22Rv1 (cell line): Measurements from ENCODE around the gene HS6ST1.

Source experiments
- H3K27ac ChIP-seq: fragments of 450-650 bp; 2 replicates; pipeline ENCODE4 v1.5.1; 2017
- ZFX ChIP-seq: fragments of 450-650 bp; IDR thresholded peaks from 2 replicates; pipeline ENCODE4 v1.6.1; 2017; ENCODE audit warnings: antibody characterized with exemption, borderline replicate concordance
- TF ChIP-seq, protein P1 (sequence below): fragments of 450-650 bp; IDR thresholded peaks from 2 replicates; pipeline ENCODE4 v1.5.1; 2017; ENCODE audit warnings: mild to moderate bottlenecking

The HS6ST1 gene

DNA sequence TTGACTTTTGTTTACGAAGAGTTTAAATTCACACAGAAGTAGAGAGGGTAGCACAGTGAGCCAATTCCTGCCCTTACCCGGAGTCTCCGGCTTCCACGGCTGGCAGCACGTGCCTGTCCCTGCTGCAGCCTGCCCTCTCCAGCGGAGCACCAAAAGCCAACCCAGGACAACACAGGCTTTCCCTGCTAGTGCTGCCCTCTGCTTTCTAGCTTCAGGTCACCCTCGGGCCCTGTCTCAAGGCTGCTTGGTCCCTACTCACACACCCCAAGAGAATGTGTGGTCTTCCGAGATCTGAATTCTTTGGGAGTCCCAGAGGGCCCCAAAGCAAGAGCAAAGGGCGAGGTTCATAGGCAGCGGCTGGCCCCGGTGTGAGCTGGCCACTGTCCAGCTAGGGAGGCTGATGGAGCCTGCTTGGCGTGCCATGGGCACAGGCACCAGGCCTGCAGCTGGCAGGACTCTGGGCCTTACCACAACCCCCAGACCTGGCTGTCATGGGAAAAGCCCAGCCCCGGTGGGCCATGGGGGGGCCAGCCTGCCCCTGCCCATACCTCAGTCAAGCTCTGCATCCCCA, 7.0 kb upstream of the HS6ST1 start:
- no peak for TF ChIP-seq ZFX
- TF ChIP-seq, protein P1, sequence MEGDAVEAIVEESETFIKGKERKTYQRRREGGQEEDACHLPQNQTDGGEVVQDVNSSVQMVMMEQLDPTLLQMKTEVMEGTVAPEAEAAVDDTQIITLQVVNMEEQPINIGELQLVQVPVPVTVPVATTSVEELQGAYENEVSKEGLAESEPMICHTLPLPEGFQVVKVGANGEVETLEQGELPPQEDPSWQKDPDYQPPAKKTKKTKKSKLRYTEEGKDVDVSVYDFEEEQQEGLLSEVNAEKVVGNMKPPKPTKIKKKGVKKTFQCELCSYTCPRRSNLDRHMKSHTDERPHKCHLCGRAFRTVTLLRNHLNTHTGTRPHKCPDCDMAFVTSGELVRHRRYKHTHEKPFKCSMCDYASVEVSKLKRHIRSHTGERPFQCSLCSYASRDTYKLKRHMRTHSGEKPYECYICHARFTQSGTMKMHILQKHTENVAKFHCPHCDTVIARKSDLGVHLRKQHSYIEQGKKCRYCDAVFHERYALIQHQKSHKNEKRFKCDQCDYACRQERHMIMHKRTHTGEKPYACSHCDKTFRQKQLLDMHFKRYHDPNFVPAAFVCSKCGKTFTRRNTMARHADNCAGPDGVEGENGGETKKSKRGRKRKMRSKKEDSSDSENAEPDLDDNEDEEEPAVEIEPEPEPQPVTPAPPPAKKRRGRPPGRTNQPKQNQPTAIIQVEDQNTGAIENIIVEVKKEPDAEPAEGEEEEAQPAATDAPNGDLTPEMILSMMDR = no peak
- H3K27ac ChIP-seq = no peak overlapping the region

DNA sequence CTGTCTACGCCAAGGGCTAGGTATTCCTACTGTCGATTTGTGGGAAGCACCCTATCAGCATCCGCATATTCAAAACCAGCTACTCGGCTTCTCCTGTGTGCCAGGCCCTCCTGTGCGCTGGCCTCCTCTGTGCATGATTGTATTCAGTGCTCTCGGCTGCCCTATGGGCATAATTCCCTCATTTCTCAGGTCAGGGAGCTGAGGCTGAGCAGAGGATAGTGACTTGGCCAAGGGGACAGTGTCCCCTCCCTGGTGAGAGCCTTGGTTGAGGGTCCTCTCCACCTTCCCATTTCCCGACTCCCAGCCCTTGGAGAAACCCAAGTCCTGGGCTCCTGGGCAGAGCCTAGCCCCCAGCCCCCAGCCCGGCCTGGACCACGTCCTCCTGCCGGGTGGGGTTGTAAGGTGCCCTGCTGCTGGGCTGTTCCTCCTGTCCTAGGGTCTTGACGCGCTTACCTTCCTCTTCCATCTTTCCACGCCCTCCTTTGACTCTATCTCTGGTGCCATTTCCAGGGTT, 6.3 kb upstream of the HS6ST1 start:
- TF ChIP-seq, protein P1 = no peak
- TF ChIP-seq ZFX = no peak
- H3K27ac ChIP-seq = no peak overlapping the region

DNA sequence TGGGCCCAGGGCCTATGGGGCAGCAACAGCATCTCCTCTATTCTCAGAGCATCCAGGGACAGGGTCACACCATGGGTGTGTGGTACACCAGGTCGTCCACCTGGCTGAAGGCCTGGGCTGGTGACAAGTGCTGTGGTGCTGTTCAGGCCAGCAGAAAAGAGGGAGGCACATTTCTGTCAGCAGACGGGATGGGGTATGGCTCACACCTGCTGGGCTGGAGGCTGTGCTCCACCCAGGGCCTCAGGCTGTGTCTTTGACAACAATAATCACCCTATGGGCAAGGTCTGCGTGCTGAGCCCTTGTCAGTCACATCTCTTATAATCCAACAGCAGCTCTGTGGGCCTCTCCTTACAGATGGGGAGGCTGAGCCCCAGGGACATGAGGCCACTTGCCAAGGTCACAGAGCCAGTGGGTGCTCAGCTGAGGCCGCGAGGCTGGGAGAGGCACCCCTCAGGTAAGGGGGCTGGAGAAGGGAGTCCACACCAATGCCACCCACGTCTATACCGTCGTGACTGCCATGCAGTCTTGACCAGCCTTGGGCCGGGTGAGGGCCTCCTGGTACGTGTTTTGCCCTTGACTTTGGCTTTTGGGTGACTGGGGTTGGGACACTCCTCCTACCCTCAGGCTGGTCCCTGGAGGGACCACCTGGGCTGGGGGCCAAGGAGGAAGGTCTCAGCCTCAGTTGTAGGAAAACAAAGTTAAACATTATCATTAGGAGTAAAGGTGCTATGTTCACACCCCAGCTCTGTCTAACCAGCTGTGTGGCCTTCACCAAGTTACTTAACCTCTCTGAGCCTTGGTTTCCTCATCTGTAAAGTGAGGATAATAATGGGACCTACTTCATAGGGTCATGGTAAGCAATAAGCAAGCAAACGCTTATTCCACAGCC, 5.6 kb upstream of the HS6ST1 start:
- no peak overlapping the region for H3K27ac ChIP-seq
- TF ChIP-seq, protein P1 = no peak
- no peak for TF ChIP-seq ZFX

DNA sequence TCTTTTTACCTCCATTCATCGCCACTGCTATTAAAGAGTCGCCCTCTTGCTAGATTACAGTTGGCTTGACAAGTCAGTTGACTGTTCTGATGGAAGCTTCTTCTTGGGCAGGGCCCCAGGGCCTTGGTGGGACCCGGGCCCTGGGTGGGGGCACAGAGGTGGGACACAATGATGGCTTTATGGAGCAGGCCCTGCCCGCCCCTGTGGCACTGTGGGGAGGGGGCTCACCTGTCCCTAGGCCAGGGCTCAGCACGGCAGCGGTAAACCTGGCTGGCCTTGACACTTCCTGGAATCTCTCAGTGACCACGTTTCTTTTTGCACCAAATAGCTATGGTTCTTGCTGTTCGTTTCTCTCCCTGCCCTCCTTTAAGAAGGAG, 4.9 kb upstream of the HS6ST1 start:
- H3K27ac ChIP-seq = no peak overlapping the region
- no peak for TF ChIP-seq ZFX
- TF ChIP-seq, protein P1 = no peak

DNA sequence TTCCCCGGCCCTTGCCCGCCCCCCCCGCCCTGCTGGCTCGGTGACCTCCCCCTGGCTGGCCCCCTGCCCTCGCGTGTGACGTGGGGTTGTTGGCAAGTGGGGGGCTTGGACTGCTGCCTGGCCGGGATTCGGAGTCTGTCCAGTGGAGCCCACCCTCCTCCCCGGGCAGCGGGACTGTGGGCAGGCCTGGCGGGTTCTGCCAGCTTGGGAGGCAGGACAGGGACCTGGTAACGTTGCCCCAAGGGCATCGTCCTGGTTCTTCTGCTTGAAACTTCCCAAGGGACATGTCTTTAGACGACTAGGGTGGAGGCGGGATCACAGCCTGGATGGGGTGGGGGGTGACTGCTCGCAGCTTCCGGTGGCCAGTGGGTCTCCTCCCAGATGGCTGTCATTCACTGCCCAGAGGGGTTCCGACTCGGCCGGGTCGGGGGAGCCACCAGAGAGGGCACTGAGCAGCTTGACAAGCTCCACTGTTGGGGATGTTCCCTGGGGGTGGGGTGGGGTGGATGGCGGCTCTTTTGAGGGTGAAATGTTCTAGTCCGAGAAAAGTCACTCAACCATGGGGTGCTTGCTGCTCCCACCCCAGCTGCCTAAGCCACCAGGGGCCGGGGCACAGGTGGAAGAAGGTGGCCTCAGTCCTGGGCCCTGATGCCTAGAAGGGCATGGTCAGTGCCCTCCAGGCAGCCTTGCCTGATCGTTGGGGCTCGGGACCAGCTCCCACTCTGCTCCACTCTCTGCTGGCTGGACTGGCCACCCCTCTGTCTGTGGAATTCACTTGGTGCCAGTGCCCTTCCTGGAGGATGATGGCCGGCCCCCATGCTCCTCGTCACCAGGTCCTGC, 4.3 kb upstream of the HS6ST1 start:
- TF ChIP-seq, protein P1 = no peak
- TF ChIP-seq ZFX = no peak
- H3K27ac ChIP-seq = no peak overlapping the region

DNA sequence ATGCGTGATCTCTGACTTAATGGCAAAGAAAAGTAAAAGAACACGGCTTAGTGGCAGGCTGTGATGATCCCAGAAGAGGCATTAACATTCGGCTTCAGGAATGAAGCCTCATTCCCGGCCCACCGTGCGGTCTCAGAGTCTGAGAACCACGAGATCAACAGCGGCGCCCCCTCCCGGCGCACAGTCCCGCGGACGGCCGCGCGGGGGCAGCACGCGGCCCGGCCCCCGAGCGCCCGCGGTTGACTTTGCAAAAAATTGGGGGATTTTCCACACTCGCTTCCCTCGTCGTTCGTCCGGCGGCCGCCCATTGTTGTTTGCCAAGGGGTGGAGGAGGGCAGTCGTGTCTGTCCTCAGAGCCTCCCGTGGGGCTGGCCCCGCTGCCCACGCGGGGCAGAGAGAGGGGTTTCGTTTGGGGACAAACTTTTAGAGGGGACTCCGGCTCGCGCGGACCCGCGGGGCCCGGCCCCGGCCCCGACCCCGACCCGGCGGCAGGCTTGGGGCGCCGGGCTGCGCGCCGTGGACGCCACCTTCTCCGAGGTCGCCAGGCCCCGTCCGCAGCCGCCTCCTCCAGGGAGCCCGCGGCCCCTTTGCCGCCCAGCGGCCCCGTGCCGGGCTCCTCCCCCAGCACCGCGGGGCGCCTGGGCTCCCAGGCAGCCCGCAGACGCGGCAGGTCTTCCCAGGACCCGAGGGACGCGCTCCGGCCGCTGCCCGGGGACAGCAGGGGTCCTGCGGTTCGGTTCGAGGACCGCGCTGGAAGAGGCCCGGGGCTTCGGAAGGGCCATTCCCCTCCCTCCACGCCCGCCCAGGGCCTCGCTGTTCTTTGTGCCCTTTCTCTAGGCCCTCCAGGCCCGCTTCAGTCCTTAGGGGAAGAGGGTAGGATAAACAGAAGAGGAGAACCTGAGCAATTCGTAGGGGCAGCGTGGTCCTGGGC, 3.4 kb upstream of the HS6ST1 start:
- TF ChIP-seq ZFX = no peak
- TF ChIP-seq, protein P1 = peak; percentile 85
- no peak overlapping the region for H3K27ac ChIP-seq
